ENCODE data around the gene SIMC1.
"Not testable (repeated sequence)": the region's sequence is repeated elsewhere in the genome, so short reads cannot be mapped to it uniquely, and the experiment has no call there.

SIMC1 gene
- total RNA-seq: 7.1 to 24.6 (median 12.3) reads per million in 9 experiments

DNA sequence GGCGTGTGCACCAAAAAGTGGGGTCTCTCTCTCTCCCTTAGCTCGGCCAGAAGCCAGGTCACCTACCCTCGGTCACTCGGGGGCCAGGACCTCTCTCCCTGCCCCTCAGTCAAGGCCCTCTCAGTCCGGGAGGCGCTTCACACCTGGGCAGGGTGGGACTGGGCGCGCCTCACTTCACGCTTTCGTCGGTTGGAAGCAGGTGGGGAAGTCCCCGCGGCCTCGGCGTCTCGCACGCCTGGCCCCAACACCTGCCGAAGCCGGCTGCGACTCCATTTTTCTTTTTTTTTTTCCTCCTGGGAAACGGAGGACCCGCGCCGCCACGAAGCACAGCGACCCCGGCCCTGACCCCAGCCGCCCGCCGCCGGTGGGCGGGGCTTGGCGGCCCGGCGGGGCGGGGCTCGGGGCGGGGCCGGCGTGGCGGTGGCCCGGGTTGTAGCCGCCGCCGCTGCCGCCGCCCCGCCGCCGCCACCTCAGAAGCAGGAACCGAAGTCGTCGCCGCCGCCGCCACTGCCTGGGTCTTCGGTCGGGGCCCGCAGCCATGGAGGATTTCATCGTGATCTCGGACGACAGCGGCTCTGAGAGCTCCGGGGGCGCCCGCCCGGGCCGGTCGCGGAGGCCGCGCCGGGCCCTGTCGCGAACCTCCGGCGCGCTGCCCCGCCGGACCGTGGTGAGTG is at the start of gene SIMC1:
SIMC1 (plus strand) TSS at position 454 of the 674 bp plus-strand sequence; CDS start at position 539, 85 bp downstream.
- H3K4me3 Mint-ChIP-seq: peak within 1 kb of the TSS; percentile 61 to 66
- H3K27me3 Mint-ChIP-seq; H3K9me3 Mint-ChIP-seq; H3K36me3 Mint-ChIP-seq (ENCODE audit: insufficient read depth): not testable (repeated sequence)
- peaks cover 9 to 10% of the 10 kb centered on the region in 2 donors for H3K4me1 Mint-ChIP-seq (ENCODE audit: low read depth in 2 of 2)
- DNase-seq: peak; percentile 49 to 67 (median 62)
- ATAC-seq (replicated peaks): peak; percentile 87
- H3K27ac Mint-ChIP-seq: peak within 1 kb of the TSS; percentile 55 to 93

DNA sequence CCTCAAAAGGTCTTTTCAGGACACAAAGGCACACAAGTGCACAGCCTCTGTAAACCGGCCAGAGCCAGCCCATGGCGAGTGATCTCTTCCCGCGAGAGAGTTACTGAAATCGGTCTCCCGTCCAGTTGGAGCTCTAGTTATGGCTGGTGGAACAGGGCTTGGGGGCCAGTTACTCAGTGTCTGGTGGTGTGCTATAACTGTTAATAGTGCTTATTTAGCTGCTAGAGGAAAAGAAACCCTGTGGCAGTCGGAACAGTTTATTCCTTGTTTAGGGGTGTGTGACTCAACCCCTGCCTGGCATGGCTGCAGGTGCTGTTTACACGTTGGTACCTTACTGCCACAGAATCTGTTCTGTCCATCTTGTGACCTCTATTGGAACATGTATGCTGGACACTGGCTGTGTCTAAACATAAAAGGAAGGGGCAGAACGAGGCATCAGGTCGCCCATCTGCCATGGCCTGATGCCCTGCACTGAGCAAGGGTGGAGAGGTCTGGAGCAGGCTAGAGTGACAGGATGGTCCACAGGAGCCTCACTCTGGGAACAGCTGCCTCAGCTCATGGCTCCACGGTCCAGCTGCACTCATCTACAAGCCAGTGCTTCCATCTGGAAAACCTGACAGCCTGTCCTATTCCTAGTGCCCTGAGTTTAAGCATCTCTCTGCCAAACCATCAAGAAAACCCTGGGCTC is 49.6 kb upstream of the SIMC1 start:
- Mint-ChIP-seq H3K4me1 (ENCODE audit: low read depth in 2 of 2) (no peaks in the 10 kb centered on the region), H3K4me3 (no peak overlapping the region), H3K9me3 (no peaks in the 10 kb centered on the region), H3K36me3 (ENCODE audit: insufficient read depth) (no peaks in the 10 kb centered on the region), H3K27me3 (peaks cover 6 to 36% of the 10 kb centered on the region in 2 donors), H3K27ac (no peak overlapping the region)
- no peak for DNase-seq
- ATAC-seq (replicated peaks): no peak

DNA sequence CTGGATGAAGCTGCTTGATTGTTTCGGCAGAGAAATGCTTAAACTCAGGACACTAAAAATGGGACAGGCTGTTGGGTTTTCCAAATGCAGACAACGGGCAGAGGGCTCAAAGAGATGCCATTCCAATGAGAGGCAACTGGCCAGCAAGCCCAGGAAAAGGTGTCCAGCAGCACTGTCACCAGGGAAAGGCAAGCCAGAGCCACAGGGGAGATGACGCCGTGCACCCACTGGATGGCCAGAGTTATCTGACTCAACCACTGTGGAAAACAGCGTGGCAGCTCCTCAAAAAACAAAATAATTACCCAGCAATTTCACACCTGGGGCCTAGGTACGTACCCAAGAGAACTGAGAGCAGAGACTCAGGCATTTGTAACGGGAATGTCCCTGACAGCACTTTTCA is 48.4 kb upstream of the SIMC1 start:
- no peaks in the 10 kb centered on the region for H3K4me1 Mint-ChIP-seq (ENCODE audit: low read depth in 2 of 2)
- H3K36me3 Mint-ChIP-seq (ENCODE audit: insufficient read depth): no peaks in the 10 kb centered on the region
- peaks cover 6 to 39% of the 10 kb centered on the region in 2 donors for H3K27me3 Mint-ChIP-seq
- H3K4me3 Mint-ChIP-seq: no peak overlapping the region
- H3K27ac Mint-ChIP-seq: no peak overlapping the region
- no peaks in the 10 kb centered on the region for H3K9me3 Mint-ChIP-seq
- ATAC-seq (replicated peaks) (no peak), DNase-seq (no peak)

DNA sequence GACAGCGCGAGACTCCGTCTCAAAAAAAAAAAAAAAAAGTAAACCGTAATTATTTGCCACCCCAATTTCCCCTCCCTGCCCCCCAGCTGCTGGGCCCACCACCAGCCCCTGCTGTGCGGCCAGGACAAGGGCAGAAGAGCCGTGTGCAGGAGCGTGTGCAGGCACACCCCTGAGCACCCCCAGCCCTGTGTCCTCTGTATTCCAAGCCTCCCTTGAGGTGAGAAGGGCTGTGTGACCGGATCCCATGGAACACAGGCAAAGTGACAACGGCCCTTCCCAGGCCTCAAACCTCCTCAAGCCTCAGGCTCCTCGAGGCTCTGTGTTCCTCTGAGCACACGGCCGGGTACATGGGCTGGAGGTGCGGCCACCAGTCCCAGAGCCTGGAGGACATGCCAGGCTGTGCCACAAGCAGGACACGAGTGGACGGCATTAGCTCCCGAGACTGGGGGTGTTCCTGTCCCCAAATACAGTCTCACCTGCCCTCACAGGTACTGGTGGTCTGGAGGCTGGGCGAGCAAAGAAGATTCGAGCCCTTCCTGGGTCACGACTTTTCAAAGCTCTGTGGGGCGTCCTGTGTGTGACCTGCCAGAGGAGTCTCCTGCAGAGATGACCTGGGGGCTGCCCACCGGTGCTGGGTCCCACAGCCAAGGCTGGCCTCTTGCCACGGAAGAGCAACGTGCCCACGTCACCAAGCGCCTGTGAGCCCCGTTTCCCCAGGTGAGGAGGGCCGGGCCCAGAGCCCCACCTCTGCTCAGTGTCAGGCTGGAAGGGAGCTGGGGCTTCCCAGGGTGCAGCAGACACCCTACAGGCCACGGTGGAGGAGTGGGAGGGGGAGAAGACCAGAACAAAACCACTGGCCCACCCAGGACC is 47.1 kb upstream of the SIMC1 start:
- no peaks in the 10 kb centered on the region for H3K9me3 Mint-ChIP-seq
- no peak for DNase-seq
- H3K27me3 Mint-ChIP-seq: peaks cover 11 to 47% of the 10 kb centered on the region in 2 donors
- no peaks in the 10 kb centered on the region for H3K36me3 Mint-ChIP-seq (ENCODE audit: insufficient read depth)
- H3K27ac Mint-ChIP-seq: no peak overlapping the region
- no peak overlapping the region for H3K4me3 Mint-ChIP-seq
- H3K4me1 Mint-ChIP-seq (ENCODE audit: low read depth in 2 of 2): peaks cover 0 to 2% of the 10 kb centered on the region in 2 donors
- ATAC-seq (replicated peaks): no peak

DNA sequence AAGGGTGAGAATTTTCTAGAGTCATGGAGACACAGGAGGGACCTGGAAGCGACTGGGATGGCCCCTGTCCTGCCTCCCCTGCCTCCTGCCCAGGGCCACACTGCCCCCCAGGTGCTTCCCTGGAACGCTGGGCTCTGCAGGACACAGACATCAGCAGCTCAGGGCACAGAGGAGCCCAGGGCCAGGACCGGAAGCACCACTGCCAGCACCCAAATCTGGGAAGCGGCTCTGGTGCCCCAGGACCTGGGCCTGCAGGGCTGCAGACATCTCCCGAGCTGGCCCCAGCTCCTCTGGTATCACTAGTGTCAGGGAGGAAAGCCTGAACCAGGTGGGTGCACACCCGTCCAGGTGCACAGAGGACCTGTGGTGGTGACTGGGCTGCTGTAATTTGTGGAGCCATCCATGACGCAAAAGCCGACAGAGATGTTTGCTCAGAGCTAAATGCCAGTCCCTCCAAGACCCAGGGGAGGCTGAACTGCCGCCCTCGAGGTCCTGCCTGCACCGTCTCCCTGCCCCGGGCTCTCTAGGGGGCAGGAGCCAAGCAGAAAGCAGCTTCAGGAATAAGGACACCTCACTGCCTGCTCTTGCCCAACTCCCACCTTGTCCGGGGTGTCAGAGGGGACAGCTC is 46.0 kb upstream of the SIMC1 start:
- no peak overlapping the region for H3K4me3 Mint-ChIP-seq
- no peak overlapping the region for H3K27ac Mint-ChIP-seq

DNA sequence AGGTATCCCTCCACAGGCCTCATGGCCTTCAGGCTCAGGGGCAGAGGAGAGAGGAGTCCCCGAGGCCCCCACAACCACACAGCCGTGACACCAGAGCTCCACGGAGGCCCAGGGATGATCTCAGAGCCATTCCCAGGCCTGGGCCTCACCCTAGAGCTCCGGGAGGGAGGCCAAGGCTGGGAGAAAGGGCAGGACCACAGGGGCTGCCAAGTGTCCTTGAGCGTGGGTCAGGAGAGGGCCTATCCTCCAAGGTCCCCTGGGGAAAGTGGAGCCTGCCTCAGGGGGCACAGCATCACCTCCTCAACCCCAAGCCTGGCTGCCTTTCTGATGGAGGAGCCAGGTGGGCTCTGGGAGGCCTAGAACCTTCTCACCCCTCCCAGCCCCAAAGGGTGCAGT is 45.5 kb upstream of the SIMC1 start:
- not testable (repeated sequence) for H3K4me3 Mint-ChIP-seq; H3K27ac Mint-ChIP-seq; DNase-seq; H3K9me3 Mint-ChIP-seq; H3K4me1 Mint-ChIP-seq (ENCODE audit: low read depth in 2 of 2); H3K36me3 Mint-ChIP-seq (ENCODE audit: insufficient read depth); ATAC-seq (replicated peaks)
- peaks cover 19 to 44% of the 10 kb centered on the region in 2 donors for H3K27me3 Mint-ChIP-seq

More for the DNA sequence above, 46.0 kb upstream of the SIMC1 start:
- Mint-ChIP-seq H3K27me3 (peaks cover 14 to 44% of the 10 kb centered on the region in 2 donors), H3K9me3 (no peaks in the 10 kb centered on the region), H3K4me1 (ENCODE audit: low read depth in 2 of 2) (peaks cover 0 to 2% of the 10 kb centered on the region in 2 donors), H3K36me3 (ENCODE audit: insufficient read depth) (no peaks in the 10 kb centered on the region)
- DNase-seq (no peak), ATAC-seq (replicated peaks) (no peak)

DNA sequence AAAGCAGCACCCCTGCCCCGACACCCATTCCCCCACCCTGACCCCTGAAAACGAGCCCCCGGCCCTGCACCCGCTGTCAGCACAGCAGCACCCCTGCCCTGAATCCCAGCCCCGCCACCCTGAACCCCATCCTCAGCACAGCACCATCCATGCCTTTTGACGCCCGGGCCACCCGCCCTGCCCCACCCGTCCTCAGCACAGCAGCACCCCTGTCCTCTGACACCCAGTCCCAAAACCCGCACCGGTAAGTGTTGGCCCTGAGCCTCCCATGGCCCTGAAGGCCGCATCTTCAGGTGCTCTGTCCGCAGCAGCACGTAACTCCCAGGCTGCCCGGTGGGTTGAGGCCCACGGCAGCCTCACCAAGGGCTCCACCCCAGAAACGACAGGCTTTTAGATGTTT is 44.6 kb upstream of the SIMC1 start:
- H3K27ac Mint-ChIP-seq; H3K4me1 Mint-ChIP-seq (ENCODE audit: low read depth in 2 of 2); ATAC-seq (replicated peaks); H3K9me3 Mint-ChIP-seq; H3K36me3 Mint-ChIP-seq (ENCODE audit: insufficient read depth); H3K4me3 Mint-ChIP-seq; DNase-seq: not testable (repeated sequence)
- peaks cover 21 to 48% of the 10 kb centered on the region in 2 donors for H3K27me3 Mint-ChIP-seq

DNA sequence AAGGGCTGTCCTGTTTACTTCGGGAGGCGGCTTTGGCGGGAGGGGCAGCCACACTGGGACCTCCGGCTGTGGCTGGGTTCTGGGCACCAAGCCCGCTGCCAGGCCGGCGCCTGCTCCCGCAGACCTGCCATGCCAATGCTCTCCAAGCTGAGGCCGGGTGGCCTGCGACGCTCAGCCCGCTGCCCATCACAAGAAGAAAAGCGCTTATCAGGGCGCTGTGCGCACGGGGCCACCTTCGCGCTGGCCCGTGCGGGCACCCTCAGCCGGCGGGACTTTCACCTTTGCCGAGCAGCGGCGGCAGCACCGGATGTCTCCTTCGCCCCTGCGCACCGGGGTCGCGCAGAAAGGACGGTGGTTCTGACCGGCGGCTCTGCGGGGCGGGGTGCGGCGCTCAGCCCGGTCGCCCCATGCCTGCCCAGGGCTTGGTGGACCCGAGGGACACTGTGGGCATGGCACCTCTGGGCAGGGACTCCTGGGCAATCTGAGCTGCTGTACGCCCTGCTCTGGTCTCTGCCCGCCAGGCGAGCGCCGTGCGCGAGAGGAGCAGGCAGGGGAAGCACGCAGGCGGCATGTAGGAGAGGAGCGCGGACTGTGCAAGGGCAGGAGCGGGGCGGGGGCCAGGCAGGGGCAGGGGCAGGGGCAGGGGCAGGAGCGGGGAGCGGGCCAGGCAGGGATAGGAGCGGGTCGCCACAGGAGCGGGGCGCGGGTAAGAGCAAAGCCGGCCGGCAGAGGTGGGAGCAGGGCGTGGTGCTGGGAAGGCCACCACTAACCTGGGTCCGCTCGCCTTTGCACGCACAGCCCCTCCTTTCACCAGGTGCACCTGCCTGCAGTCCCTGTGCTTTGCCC is 43.8 kb upstream of the SIMC1 start:
- Mint-ChIP-seq H3K4me3 (peak overlapping the region in 1 of 2 donors; percentile 42), H3K27me3 (peaks cover 21 to 45% of the 10 kb centered on the region in 2 donors)
- peak; percentile 63 for ATAC-seq (replicated peaks)
- H3K4me1 Mint-ChIP-seq (ENCODE audit: low read depth in 2 of 2); DNase-seq; H3K27ac Mint-ChIP-seq; H3K36me3 Mint-ChIP-seq (ENCODE audit: insufficient read depth); H3K9me3 Mint-ChIP-seq: not testable (repeated sequence)

DNA sequence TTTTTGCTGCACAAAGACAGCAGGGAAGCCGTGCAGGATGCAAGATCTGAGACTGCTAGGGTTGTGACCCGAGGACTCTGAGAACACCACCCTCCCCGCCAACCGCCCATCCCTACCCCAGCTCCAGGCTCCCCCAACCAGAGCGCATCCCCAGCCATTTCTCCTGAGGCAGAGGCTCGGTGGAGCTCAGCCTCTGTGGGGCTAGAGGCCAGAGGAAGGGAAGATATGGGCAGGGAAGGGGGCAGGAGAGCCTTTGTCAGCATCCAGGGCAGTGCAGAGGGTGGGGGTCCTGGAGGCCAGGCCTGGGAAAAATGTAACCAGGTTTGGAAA is 43.2 kb upstream of the SIMC1 start:
- H3K9me3 Mint-ChIP-seq; H3K36me3 Mint-ChIP-seq (ENCODE audit: insufficient read depth); H3K27ac Mint-ChIP-seq; H3K4me1 Mint-ChIP-seq (ENCODE audit: low read depth in 2 of 2); ATAC-seq (replicated peaks); H3K4me3 Mint-ChIP-seq; DNase-seq: not testable (repeated sequence)
- H3K27me3 Mint-ChIP-seq: peaks cover 27 to 47% of the 10 kb centered on the region in 2 donors

DNA sequence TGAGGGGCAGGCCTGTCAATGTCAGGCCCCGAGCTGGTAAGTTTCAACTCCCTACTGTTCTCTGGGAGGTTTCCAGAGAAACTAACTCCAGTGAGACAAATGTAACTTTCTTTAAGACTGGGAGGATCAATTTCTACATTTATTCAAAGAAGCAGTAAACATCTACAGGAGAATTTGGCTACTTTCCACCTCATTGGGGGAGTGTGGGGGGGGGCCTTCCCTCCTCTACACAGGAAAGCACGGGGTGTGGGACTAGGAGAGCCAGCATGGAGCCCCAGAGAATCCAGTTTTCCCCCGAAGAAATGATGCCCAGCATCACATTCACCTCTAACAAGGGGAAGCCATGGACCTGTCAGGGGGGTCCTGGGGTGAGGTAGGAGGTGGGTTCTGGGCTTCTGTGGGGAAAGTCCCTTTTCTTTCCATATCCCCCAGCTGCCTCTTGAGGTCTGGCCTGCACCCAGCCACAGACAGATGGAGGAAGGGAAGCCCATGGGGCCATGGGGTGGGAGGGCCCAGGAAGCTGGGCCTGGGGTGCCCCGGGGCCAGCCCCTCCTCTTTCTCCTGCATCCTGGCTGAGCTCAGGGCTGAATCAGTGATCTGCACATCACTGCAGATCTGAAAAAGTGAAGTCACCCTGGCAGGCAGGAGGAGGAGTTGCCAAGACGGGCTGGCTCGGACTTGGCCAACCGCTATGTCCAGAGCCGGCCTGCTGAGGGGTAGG is 42.6 kb upstream of the SIMC1 start:
- peaks cover 32 to 52% of the 10 kb centered on the region in 2 donors for H3K27me3 Mint-ChIP-seq
- not testable (repeated sequence) for H3K4me3 Mint-ChIP-seq; H3K36me3 Mint-ChIP-seq (ENCODE audit: insufficient read depth); DNase-seq; H3K27ac Mint-ChIP-seq; H3K4me1 Mint-ChIP-seq (ENCODE audit: low read depth in 2 of 2); H3K9me3 Mint-ChIP-seq
- peak; percentile 18 for ATAC-seq (replicated peaks)

DNA sequence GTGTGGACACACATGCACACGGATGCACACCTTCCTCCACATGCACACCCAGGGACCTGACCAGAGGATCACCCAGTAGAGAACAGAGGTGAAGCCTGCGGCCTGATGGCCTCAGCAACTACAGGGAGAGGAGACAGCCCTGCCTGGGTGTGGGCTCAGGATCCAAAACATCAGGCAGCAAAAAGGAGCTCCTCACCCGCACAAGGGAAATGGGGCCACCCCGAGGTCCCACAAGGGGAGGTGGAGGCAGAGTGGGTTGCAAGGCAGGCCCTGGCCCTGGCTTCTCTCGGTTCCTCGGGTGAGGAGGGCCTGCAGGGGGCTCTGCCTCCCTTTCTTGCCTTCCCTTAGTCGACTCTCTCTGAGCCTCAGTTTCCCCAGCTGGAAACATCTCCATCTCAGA is 41.4 kb upstream of the SIMC1 start:
- peaks cover 32 to 44% of the 10 kb centered on the region in 2 donors for H3K27me3 Mint-ChIP-seq
- not testable (repeated sequence) for H3K9me3 Mint-ChIP-seq; H3K27ac Mint-ChIP-seq; H3K4me3 Mint-ChIP-seq; ATAC-seq (replicated peaks); DNase-seq; H3K36me3 Mint-ChIP-seq (ENCODE audit: insufficient read depth); H3K4me1 Mint-ChIP-seq (ENCODE audit: low read depth in 2 of 2)

DNA sequence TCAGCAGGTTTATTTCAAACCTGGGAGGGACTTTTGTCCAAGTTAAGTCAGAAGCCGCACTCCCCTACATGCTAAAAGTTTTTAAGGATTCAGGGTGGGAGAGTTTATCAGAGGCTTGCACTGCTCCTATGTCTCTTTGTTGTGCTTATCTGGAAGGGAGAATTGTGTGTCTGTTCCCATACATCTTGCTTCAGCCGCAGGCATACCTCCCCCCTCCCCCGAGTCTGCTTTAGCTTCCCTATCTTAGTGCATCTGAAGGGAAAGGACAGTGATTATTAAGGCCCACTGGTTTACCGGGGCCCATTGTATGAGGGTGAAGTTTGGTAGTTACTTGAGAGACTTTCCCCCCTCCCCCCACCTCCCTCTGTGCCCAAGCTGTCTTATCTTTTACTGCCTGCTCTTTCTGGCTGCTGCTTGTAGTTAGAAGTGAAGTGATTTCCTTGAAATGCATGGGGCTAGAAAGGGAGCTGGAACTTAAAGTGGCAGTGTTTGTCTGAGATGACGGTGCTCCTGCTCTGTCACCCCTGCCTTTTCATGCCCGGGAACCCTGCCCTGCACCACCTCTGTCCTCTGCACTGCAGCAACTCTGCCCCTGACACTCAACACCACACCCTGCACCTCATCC is 40.9 kb upstream of the SIMC1 start:
- H3K36me3 Mint-ChIP-seq (ENCODE audit: insufficient read depth); H3K9me3 Mint-ChIP-seq; H3K4me1 Mint-ChIP-seq (ENCODE audit: low read depth in 2 of 2); H3K27ac Mint-ChIP-seq; DNase-seq; H3K4me3 Mint-ChIP-seq; ATAC-seq (replicated peaks): not testable (repeated sequence)
- H3K27me3 Mint-ChIP-seq: peaks cover 32 to 44% of the 10 kb centered on the region in 2 donors

Measured in effector memory CD8-positive, alpha-beta T cell (primary cell).